Astrocyte of the hippocampus (primary cell): ENCODE results near the gene SLC2A3.
A peak's percentile ranks its signal among the peaks of the same experiment; 100 is the strongest.
"Not testable (repeated sequence)": the region's sequence is repeated elsewhere in the genome, so short reads cannot be mapped to it uniquely, and the experiment has no call there.

Experiments
- DNase-seq: peaks from one replicate; pipeline ENCODE4 v3.0.0; 2011; ENCODE audit warnings: low read depth, low spot score

Gene SLC2A3

DNA sequence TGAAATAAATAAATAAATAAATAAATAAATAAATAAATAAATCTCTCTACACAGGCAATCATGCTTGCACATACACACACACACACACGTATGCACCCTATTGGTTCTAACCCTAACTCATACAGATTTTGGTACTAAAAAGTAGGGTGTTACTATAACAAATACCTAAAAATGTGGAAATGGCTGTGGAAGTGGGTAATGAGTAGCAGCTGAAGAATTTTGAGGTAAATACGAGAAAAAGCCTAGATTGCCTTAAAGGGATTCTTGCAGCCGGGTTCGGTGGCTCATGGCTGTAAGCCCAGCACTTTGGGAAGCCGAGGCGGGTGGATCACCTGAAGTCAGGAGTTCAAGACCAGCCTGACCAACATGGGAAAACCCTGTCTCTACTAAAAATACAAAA is 15.7 kb upstream of the SLC2A3 start:
- DNase-seq, result peak; percentile 21

GRCh38 chr12:7950230-7950943 is 14.4 kb upstream of the SLC2A3 start:
- DNase-seq, result not testable (repeated sequence)

- no peak for DNase-seq
These were observed 12.7 kb upstream of the SLC2A3 start for GRCh38 chr12:7948589-7949260.

DNA sequence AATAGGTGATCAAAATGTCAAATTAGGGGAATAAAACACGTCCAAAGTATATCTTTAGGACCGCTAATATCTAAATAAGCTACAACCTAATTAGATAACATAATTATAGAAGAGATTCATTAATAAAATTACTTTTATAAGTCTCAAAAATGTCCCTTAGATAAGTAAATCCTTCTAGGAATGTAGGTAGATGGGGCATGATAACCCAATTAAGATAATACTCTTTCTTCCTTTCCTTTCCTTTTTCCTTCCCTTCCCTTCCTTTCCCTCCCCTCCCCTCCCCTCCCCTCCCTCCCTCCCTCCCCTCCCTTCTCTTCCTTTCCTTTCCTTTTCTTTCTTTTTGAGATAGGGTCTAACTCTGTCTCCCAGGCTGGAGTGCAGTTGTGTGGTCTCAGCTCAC is 11.0 kb upstream of the SLC2A3 start:
- no peak for DNase-seq

- not testable (repeated sequence) for DNase-seq
These were observed 8.8 kb upstream of the SLC2A3 start for GRCh38 chr12:7944760-7945159.

DNA sequence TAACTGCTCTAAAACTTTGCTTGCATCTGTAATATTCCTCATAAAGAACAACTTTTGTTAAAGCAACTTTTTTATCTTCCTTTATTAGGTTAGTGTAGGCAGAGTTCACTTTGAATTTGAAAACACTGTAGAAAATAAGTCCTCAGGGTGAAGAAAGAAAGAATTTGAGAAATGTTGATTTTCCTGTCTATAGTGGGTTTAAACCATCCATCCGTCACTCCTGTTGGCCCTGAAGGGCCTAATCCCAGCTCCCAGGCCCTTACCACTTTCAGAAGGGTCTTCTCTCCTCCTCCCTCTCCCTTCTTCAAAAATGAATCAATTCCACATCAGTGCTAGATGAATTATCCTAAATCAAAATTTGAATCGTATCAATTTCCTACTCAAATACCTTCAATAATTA is 4.9 kb upstream of the SLC2A3 start:
- no peak for DNase-seq

DNA sequence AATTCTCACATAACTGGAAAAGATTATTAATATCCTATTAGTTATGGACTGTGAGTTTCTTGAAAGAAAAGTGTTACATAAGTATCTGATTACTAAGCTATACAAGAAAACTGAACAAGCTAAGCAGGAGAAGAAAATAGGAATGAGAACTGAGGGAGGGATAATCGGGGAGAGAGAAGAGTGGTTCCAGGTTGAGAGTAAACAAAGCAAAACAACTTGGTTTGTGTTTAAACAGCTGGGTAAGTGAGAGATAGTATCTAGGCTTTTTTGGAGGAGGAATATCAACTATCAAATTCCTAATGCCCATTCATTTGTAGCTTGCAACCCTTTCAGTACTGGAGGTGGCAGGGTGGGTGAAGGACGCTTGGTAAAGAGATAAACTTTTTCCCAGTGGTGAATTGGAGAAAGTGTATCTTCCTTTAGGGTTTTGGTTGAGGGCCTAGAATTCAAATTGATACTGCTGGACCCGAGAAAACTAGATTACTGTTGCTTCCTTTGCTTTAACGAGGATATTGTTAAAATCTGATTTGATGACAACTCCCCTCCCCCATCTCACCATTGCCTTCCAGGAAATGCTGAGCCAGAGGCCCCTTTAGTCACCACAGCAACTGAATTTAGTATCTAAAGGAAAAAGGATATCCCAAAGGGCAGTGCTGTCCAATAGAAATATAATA is 2.0 kb upstream of the SLC2A3 start:
- peak; percentile 17 for DNase-seq

DNA sequence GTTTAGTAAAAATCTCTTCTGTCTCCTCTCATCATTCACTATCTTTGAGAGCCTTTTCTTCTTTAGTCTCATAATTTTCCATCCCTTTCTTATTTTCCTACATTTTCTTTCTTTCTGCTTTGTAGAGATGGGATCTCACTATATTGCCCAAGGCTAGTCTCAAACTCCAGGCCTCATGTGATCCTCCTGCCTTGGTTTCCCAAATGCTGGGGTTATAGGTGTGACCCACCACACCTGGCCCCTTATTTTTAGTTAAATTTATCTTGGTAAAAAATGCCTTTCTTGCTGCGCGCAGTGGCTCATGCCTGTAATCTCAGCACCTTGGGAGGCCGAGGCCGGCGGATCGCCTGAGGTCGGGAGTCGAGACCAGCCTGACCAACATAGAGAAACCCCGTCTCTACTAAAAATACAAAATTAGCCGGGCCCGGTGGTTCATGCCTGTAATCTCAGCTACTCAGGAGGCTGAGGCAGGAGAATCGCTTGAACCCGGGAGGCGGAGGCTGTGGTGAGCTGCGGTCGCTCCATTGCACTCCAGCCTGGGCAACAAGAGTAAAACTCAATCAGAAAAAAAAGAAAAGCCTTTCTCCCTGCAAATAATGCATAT is 996 bp downstream of the SLC2A3 start:
- peak; percentile 13 for DNase-seq

- DNase-seq, result peak; percentile 17
These were observed 1.7 kb downstream of the SLC2A3 start for GRCh38 chr12:7934091-7934888.

DNA sequence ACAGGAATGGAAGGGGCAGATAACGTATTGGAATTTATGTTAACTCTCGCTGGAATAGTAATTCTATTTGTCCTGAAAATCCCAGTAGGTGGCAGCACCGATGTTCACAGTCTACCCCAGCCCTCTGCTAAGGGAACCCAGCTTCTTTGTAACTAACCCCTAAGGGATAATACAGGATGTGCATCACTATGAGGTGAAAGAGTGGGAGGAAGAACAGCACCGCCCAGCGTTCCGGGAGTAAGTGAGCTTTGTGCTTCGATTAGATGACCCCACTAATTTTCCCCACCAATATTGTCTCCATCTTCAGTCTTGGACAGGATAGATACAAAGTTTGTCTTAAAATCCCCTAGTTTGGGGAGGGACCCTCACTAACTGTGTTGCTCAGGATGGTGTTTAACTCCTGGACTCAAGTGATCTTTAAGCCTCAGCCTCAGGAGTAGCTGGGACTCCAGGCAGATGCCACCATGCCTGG is 2.7 kb downstream of the SLC2A3 start:
- DNase-seq, result peak; percentile 93

DNA sequence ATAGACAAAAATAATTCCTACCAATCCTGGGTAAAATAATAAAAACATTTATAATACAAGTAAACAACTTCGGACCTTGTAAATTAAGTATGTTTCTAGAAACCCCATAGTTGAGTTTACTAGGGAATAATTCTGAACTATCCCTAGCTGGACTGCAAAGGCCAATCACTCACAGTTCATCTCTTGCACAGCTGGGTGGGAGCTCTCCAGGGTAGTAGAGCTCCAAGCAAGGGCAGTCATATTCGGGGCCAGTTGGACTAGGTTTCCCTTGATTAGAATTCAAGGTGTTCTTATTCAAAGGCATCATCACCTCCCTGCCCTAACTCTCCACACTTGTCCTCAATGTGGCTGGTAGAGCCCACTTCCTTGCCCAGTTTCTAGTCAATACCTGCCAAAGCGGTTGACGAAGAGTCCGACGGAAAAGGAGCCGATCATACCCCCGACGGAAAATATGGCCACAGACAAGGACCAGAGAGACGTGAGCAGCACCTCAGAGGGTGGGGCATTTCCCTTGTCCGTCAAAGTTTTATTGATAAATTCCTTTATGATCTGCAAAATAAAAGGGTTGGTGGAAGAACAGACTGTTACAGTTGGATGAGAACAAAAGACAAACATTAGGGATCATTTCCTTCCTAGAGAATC is 3.3 kb downstream of the SLC2A3 start:
- not testable (repeated sequence) for DNase-seq

DNA sequence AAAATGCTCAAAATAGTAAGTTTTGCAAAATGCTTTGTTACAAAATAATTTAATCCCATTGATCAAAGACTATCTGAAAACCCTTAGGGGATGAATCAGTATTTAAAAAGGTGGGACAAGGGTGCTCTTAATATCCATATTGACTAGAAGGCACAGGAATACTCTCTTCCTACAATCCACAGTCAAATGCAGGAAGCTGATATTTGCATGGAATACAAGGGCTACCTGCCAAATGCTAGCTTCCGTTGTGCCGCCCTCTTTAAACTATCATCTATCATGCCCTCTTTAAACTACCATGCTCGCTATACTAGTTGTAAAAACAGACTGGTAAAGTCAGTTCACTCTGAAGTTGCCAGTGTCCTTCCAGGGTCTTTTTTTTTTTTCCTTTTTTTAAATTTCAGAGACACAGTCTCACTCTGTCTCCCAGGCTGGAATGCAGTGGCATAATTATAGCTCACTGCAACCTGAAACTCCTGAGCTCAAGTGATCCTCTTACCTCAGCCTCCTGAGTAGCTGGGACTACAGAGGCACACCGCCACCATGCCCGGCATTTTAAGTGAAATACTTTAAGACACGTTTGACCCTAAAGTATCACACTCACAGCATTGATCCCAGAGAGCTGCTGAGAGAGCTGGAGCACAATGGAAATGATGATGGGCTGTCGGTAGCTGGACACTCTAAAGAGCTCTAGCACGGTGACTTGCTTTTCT is 6.7 kb downstream of the SLC2A3 start:
- no peak for DNase-seq

DNA sequence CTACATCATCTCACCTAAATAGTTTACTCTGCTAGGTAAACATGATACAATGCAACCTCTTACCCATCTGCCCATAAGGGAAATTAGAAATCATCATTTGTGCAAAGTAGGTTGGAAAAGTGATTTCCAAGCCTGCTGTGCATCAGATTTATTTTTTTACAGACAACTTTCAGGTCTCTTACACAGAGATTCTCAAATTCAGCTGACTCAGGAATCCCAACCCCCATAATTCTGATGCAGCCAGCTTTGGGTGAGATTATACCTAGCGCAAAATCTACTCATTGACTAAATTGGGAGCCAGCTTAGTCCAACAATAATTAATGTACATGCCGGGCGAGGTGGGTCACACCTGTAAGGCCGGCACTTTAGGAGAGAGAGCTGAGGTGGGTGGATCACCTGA is 8.5 kb downstream of the SLC2A3 start:
- no peak for DNase-seq

DNA sequence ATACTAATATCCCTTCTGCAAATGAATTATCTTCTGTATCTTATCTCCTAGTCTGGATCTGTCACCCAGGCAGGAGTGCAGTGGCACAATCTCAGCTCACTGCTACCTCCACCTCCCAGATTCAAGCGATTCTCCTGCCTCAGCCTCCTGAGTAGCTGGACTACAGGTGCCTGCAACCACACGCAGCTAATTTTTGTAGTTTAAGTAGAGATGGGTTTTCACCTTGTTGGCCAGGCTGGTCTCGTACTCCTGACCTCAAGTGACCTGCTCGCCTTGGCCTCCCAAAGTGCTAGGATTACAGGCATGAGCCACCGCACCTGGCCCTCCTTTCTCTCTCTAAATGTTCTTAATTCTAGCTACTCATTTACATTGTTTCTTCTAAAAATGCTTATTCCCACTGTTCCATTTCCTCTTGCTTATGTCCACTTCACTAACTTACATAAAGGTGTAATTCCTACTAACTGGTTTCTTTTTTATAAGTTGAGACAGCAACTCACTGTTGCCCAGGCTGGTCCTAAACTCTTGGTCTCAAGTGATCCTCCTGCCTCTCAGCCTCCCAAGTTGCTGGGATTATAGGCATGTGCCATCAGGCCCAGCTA is 9.8 kb downstream of the SLC2A3 start:
- not testable (repeated sequence) for DNase-seq

DNA sequence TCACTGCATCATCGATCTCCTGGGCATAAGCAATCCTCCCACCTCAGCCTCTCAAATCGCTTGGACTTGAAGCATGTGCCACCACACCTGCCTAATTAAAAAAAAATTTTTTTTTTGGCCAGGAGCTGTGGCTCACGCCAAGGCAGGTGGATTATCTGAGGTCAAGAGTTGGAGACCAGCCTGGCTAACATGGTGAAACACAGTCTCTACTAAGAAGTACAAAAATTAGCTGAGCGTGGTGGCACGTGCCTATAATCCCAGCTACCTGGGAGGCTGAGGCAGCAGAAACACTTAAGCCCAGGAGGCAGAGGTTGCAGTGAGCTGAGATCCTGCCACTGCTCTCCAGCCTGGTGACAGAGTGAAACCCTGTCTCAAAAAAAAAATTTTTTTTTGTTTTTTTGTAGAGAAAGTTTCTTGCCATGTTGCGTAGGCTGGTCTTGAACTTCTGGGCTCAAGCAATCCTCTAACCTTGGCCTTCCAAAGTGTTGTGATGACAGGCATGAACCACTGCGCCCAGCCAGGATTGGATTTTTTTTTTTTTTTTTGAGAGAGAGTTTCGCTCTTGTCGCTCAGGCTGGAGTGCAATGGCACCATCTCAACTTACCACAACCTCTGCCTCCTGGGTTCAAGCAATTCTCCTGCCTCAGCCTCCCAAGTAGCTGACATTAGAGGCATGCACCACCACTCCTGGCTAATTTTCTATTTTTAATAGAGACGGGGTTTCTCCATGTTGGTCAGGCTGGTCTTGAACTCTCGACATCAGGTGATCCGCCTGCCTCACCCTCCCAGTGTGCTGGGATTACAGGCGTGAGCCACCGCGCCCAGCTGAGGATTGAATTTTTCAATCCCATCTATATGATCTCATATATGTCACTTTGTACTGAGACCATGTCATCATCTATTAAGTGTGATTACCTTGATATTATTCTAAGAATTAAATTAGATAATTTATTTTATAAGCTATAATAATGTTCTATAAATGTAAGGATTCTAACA is 12.4 kb downstream of the SLC2A3 start:
- DNase-seq, result no peak

GRCh38 chr12:7921181-7921580 is 14.8 kb downstream of the SLC2A3 start:
- not testable (repeated sequence) for DNase-seq

GRCh38 chr12:7918268-7918590 is 17.8 kb downstream of the SLC2A3 start:
- not testable (repeated sequence) for DNase-seq

- no peak for DNase-seq
These were observed 18.4 kb downstream of the SLC2A3 start for GRCh38 chr12:7917392-7918267.
